Right lobe of liver (tissue), 4 donors: ENCODE measurements around the gene FGGY.

Experiments used
- CTCF ChIP-seq, 4 donors: fragments of 200-600 bp in 3 of 4; fragments of 450-650 bp in 1 of 4; IDR thresholded peaks; one replicate each; pipeline versions ENCODE4 v1.5.1 to v1.8.0; 2016 to 2022; ENCODE audit warnings: antibody characterized with exemption in 4 of 4, mild to moderate bottlenecking in 2 of 4
- POLR2A ChIP-seq: fragments of 450-650 bp; IDR thresholded peaks from one replicate; pipeline ENCODE4 v1.6.1; 2017; ENCODE audit warnings: antibody characterized with exemption, mild to moderate bottlenecking
- donor health status: DM: no; HTN: no; CAD: no.
- donor health status: DM: no; HTN: no; CAD: no.
- donor health status: DM: no; HTN: yes; CAD: no.

GRCh38 chr1:59298026-59298583, 1.2 kb downstream of the FGGY start:
- no peak for TF ChIP-seq CTCF (IDR thresholded peaks at IDR 0.05)
- TF ChIP-seq POLR2A = no peak
